ENCODE measurements around the gene GRM5.
"Not testable (repeated sequence)": the region's sequence is repeated elsewhere in the genome, so short reads cannot be mapped to it uniquely, and the experiment has no call there.

GRM5 gene

GRCh38 chr11:88494848-88495247 lies 570.9 kb downstream of the GRM5 start:
- no peak for DNase-seq (ENCODE audit: low read depth)

- no peak for DNase-seq (ENCODE audit: low read depth)
Measured at GRCh38 chr11:88491674-88492073, 574.1 kb downstream of the GRM5 start.

- DNase-seq (ENCODE audit: low read depth) = no peak
Measured at GRCh38 chr11:88489030-88489429, 576.8 kb downstream of the GRM5 start.

- no peak for DNase-seq (ENCODE audit: low read depth)
Measured at GRCh38 chr11:88487646-88488045, 578.1 kb downstream of the GRM5 start.

GRCh38 chr11:88484873-88485621 lies 580.7 kb downstream of the GRM5 start:
- peak; percentile 12 for DNase-seq (ENCODE audit: low read depth)

- no peak for DNase-seq (ENCODE audit: low read depth)
Measured at GRCh38 chr11:88482871-88483301, 582.9 kb downstream of the GRM5 start.

- DNase-seq (ENCODE audit: low read depth) = peak; percentile 80
Measured at GRCh38 chr11:88480223-88480622, 585.6 kb downstream of the GRM5 start.

GRCh38 chr11:88478136-88478815 lies 587.5 kb downstream of the GRM5 start:
- DNase-seq (ENCODE audit: low read depth) = no peak

GRCh38 chr11:88475991-88476418 lies 589.8 kb downstream of the GRM5 start:
- peak; percentile 93 for DNase-seq (ENCODE audit: low read depth)

- DNase-seq (ENCODE audit: low read depth) = no peak
Measured at GRCh38 chr11:88474655-88475054, 591.1 kb downstream of the GRM5 start.

GRCh38 chr11:88469561-88470225 lies 596.1 kb downstream of the GRM5 start:
- no peak for DNase-seq (ENCODE audit: low read depth)

GRCh38 chr11:88464528-88464927 lies 601.3 kb downstream of the GRM5 start:
- no peak for DNase-seq (ENCODE audit: low read depth)

GRCh38 chr11:88463301-88463700 lies 602.5 kb downstream of the GRM5 start:
- DNase-seq (ENCODE audit: low read depth) = not testable (repeated sequence)

- not testable (repeated sequence) for DNase-seq (ENCODE audit: low read depth)
Measured at GRCh38 chr11:88458047-88458446, 607.7 kb downstream of the GRM5 start.

GRCh38 chr11:88455974-88456373 lies 609.8 kb downstream of the GRM5 start:
- no peak for DNase-seq (ENCODE audit: low read depth)

GRCh38 chr11:88454881-88455280 lies 610.9 kb downstream of the GRM5 start:
- no peak for DNase-seq (ENCODE audit: low read depth)

Data from fibroblast of gingiva (primary cell).